B cell (primary cell): Measurements from ENCODE around the gene PLA2G12A. TPM values are rescaled to one million over a fixed set of nuclear protein-coding genes. Genes with fewer than 3 reads are reported as not detected.

ENCODE experiments used
- ATAC-seq: fragments of 200-7000 bp; cut with Tn5 transposase; one replicate; pipeline ENCODE4 v1.10.0; 2021; ENCODE audit warnings: low read depth, mild to moderate bottlenecking, moderate number of reproducible peaks, moderate library complexity
- CTCF ChIA-PET: fragments of 350-600 bp; sonication (Branson Sonifier 250); formaldehyde crosslinking; loops from one replicate; lab custom pipeline; 2021; ENCODE audit warnings: antibody characterized with exemption, inconsistent platforms; lab: Charles Lee
- POLR2A ChIA-PET: fragments of 350-600 bp; sonication (Branson Sonifier 250); formaldehyde crosslinking; loops from one replicate; lab custom pipeline; 2021; ENCODE audit warnings: antibody characterized with exemption; lab: Charles Lee
- DNase-seq: peaks from one replicate; pipeline ENCODE4 v3.0.0; 2013
- H2AFZ ChIP-seq: 2 replicates; pipeline ENCODE4 v1.6.1; 2012; ENCODE audit warnings: mild to moderate bottlenecking, low read depth, low read length; ENCODE audit not compliant: insufficient read depth, poor library complexity, severe bottlenecking
- H3K27ac ChIP-seq, 2 donors: 1 replicate in 1 of 2; 2 replicates in 1 of 2; pipeline ENCODE4 v1.5.1; 2012 to 2013; ENCODE audit warnings: low read length in 2 of 2, mild to moderate bottlenecking in 2 of 2, moderate library complexity in 1 of 2
- H3K27me3 ChIP-seq, 4 experiments: fragments of 200-600 bp in 1 of 4; sonication (generic) in 1 of 4; replicated peaks in 1 of 4; 1 replicate in 2 of 4; 2 replicates in 2 of 4; pipeline versions ENCODE4 v1.6.1 to v1.7.0; 2013 to 2016; ENCODE audit warnings: low read length in 3 of 4, mild to moderate bottlenecking in 2 of 4, mixed read lengths in 1 of 4, moderate library complexity in 1 of 4; ENCODE audit not compliant: insufficient read depth in 4 of 4, control insufficient read depth in 3 of 4; ENCODE audit errors: control extremely low read depth in 1 of 4
- H3K36me3 ChIP-seq, 2 experiments: replicated peaks in 1 of 2; 1 replicate in 1 of 2; 2 replicates in 1 of 2; pipeline versions ENCODE4 v1.6.1 to v1.7.1; 2013; ENCODE audit warnings: low read length in 1 of 2; ENCODE audit not compliant: insufficient read depth in 2 of 2, control insufficient read depth in 1 of 2; ENCODE audit errors: control extremely low read depth in 1 of 2, extremely low read depth in 1 of 2
- H3K4me1 ChIP-seq, 2 donors: fragments of 200-600 bp in 1 of 2; sonication (generic) in 1 of 2; 1 replicate in 1 of 2; 2 replicates in 1 of 2; pipeline versions ENCODE4 v1.5.1 to v1.6.1; 2013 to 2017; ENCODE audit warnings: low read length in 2 of 2; ENCODE audit not compliant: control insufficient read depth in 2 of 2, insufficient read depth in 2 of 2
- H3K4me2 ChIP-seq: replicated peaks from 2 replicates; pipeline ENCODE3; 2012; ENCODE audit warnings: mild to moderate bottlenecking, low read depth, low read length; ENCODE audit not compliant: poor library complexity, severe bottlenecking
- H3K4me3 ChIP-seq, 5 experiments: fragments of 200-600 bp in 1 of 5; sonication (generic) in 1 of 5; 1 replicate in 3 of 5; 2 replicates in 2 of 5; pipeline versions ENCODE4 v1.5.1 to v1.7.0; 2011 to 2016; ENCODE audit warnings: low read length in 4 of 5, mild to moderate bottlenecking in 4 of 5, low read depth in 2 of 5, control low read depth in 1 of 5, moderate library complexity in 1 of 5; ENCODE audit not compliant: insufficient read depth in 1 of 5; ENCODE audit errors: control extremely low read depth in 1 of 5, extremely low read depth in 1 of 5
- H3K79me2 ChIP-seq: fragments of 200-600 bp; sonication (generic); one replicate; pipeline ENCODE4 v1.6.0; 2016; ENCODE audit warnings: low read length; ENCODE audit not compliant: control insufficient read depth, insufficient read depth
- H3K9ac ChIP-seq: fragments of 200-600 bp; sonication (generic); 2 replicates; pipeline ENCODE4 v1.6.1; 2017; ENCODE audit warnings: mild to moderate bottlenecking, low read length, moderate library complexity
- H3K9me3 ChIP-seq, 3 donors: one replicate each; pipeline versions ENCODE4 v1.6.1 to v1.7.1; 2013; ENCODE audit warnings: low read length in 2 of 3; ENCODE audit not compliant: control insufficient read depth in 2 of 3, insufficient read depth in 1 of 3; ENCODE audit errors: control extremely low read depth in 1 of 3
- H4K20me1 ChIP-seq: 2 replicates; pipeline ENCODE4 v1.6.0; 2012; ENCODE audit warnings: mild to moderate bottlenecking, low read length; ENCODE audit not compliant: insufficient read depth, control insufficient read depth, poor library complexity, severe bottlenecking
- H3K27ac Mint-ChIP-seq: one replicate; pipeline ENCODE4 v1.8.0; 2021; ENCODE audit warnings: mixed read lengths
- H3K27me3 Mint-ChIP-seq: one replicate; pipeline ENCODE4 v1.8.0; 2021; ENCODE audit warnings: mixed read lengths
- H3K4me1 Mint-ChIP-seq: one replicate; pipeline ENCODE4 v1.8.0; 2021; ENCODE audit warnings: mixed read lengths
- H3K4me3 Mint-ChIP-seq: one replicate; pipeline ENCODE4 v1.8.0; 2021; ENCODE audit warnings: mixed read lengths
- H3K9me3 Mint-ChIP-seq: one replicate; pipeline ENCODE4 v1.8.0; 2022; ENCODE audit warnings: mixed read lengths; ENCODE audit not compliant: insufficient read depth
- CTCF ChIP-seq: fragments of 200-600 bp; IDR thresholded peaks from one replicate; pipeline ENCODE4 v1.8.0; 2022; ENCODE audit warnings: antibody characterized with exemption, mild to moderate bottlenecking
- EZH2 ChIP-seq: IDR thresholded peaks from 2 replicates; pipeline ENCODE4 v1.6.1; 2012; ENCODE audit warnings: borderline replicate concordance, low read depth, mild to moderate bottlenecking, moderate library complexity, low read length; ENCODE audit not compliant: insufficient read depth, poor library complexity, severe bottlenecking
- whole genome bisulfite sequencing: methylation state at CpG from one replicate; pipeline ENCODE4 v1.1.5; 2013; ENCODE audit warnings: missing lambda C conversion rate; ENCODE audit not compliant: insufficient coverage; 5-methylcytosine and 5-hydroxymethylcytosine counted together
- intact Hi-C: fragments of 100-400 bp; cut with micrococcal nuclease; formaldehyde crosslinking; loops from one replicate; pipeline ENCODE4 v1.10.0; 2022
- polyA minus RNA-seq: library from RNA; depleted of rRNA, polyadenylated mRNA; stranded (reverse); fragments of >200 nt; gene quantifications from 2 replicates; pipeline ENCODE4 v1.2.3, GENCODE V29; 2012
- polyA plus RNA-seq: library from polyadenylated mRNA; depleted of rRNA; stranded (reverse); fragments of >200 nt; gene quantifications from 2 replicates; pipeline ENCODE4 v1.2.3, GENCODE V29; 2012
- total RNA-seq, 2 donors: library from RNA; stranded (reverse); fragments of 120-200 nt in 1 of 2; gene quantifications; 1 replicate in 1 of 2; 2 replicates in 1 of 2; pipeline versions ENCODE4 v1.2.3 to v1.2.4, GENCODE V29; 2013 to 2022

Gene PLA2G12A
- total RNA-seq, result 7.9 and 8.5 TPM in 2 replicates
- 10.8 TPM for total RNA-seq (2013)
- polyA plus RNA-seq, result 4.9 and 5.6 TPM in 2 replicates
- polyA minus RNA-seq, result 11.6 and 12.3 TPM in 2 replicates

GRCh38 chr4:109729718-109730618, at the start of gene PLA2G12A:
PLA2G12A (minus strand) TSS chr4:109730070; CDS start chr4:109729809, 261 bp downstream.
- ATAC-seq, result peak; percentile 88
- intact Hi-C loops, result loop anchor here (1.0 kb wide), 4 partner anchors 27 to 297 kb away; partner anchors contain the start of genes CASP6, GAR1 and SEC24B
- TF ChIP-seq CTCF, result no peak
- TF ChIP-seq EZH2, result no peak
- Histone ChIP-seq H3K27me3 (no peaks in the 10 kb centered on the region), H3K79me2 (peaks cover 21% of the 10 kb centered on the region), H4K20me1 (no peaks in the 10 kb centered on the region), H3K4me1 (peaks cover 6 to 10% of the 10 kb centered on the region in 2 donors), H3K4me2 (peak within 1 kb of the TSS; percentile 92), H3K4me3 (peak within 1 kb of the TSS; percentile 75 to 95 (median 83)), H3K27ac (peak within 1 kb of the TSS; percentile 41 to 68), H3K9me3 (no peaks in the 10 kb centered on the region), H3K9ac (peak within 1 kb of the TSS; percentile 89), H2AFZ (peak within 1 kb of the TSS; percentile 99), H3K36me3 (no peaks in the 10 kb centered on the region)
- peak within 1 kb of the TSS; percentile 84 for H3K27ac Mint-ChIP-seq
- ChIA-PET CTCF (interaction anchor here (1.3 to 1.6 kb wide), 2 partner anchors 27 to 297 kb away, joined by 7 to 8 read pairs; partner anchors contain the start of genes CASP6 and SEC24B), POLR2A (interaction anchor here (1.0 to 1.8 kb wide), 3 partner anchors 26 to 296 kb away, joined by 4 to 6 read pairs (median 4); partner anchors contain the start of genes CASP6, MCUB and SEC24B)
- DNase-seq, result peak; percentile 90
- peaks cover 13% of the 10 kb centered on the region for H3K4me1 Mint-ChIP-seq
- H3K9me3 Mint-ChIP-seq, result no peaks in the 10 kb centered on the region
- H3K4me3 Mint-ChIP-seq, result peak within 1 kb of the TSS; percentile 94
- no peaks in the 10 kb centered on the region for H3K27me3 Mint-ChIP-seq
- under 1% methylated on average over 62 of the region's 83 CpGs for WGBS
